HG03565 (cell line): ENCODE data around the gene UBE2G1.
"Not testable (repeated sequence)": the region's sequence is repeated elsewhere in the genome, so short reads cannot be mapped to it uniquely, and the experiment has no call there.

ENCODE experiments used
- ATAC-seq: cut with Tn5 transposase; IDR thresholded peaks from one replicate; pipeline ENCODE4 v1.9.1; 2021; ENCODE audit warnings: mild to moderate bottlenecking, moderate library complexity; ENCODE audit not compliant: unreplicated experiment

The UBE2G1 gene, protein sequence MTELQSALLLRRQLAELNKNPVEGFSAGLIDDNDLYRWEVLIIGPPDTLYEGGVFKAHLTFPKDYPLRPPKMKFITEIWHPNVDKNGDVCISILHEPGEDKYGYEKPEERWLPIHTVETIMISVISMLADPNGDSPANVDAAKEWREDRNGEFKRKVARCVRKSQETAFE

DNA sequence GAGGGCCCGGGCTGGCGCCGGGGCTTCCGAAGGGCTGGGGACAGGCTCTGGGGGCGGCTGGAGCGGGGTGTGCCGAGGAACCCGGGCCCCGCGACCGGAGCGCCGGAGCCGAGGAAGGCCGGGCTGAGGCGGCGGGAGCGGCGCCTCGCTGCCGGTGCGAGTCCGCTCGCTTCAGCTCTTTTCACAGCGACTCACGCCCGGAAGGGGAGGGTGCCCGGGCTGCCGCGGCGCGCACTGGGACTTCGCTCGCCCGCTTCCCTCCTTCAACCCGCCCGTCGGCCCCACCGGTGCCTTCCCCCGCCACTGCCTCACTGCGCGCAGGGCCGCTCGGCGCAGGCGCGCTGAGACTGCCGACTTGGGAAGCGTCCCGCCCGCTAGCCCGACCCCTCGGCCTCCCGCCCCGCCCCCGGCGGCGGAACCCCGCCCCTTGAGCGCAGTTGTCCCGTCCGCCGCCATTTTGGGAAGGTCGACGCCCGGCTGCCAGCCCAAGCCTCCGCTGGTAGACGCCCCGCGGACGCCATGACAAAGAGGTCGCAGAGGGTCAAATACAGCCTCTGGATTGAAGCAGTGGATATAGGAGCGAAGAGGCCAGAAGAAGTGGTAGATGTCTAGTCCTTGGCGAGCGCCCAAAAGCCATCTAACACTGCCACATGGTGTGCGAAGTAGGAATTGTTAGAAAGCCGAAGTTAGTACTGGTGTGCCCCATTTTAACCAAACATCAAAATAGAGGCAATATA lies at the start of gene UBE2G1:
Gene UBE2G1, minus strand, starts transcription at position 349 of the 737 bp plus-strand sequence. CDS start 359 bp downstream, outside the sequence.
- ATAC-seq: peak; percentile 62

DNA sequence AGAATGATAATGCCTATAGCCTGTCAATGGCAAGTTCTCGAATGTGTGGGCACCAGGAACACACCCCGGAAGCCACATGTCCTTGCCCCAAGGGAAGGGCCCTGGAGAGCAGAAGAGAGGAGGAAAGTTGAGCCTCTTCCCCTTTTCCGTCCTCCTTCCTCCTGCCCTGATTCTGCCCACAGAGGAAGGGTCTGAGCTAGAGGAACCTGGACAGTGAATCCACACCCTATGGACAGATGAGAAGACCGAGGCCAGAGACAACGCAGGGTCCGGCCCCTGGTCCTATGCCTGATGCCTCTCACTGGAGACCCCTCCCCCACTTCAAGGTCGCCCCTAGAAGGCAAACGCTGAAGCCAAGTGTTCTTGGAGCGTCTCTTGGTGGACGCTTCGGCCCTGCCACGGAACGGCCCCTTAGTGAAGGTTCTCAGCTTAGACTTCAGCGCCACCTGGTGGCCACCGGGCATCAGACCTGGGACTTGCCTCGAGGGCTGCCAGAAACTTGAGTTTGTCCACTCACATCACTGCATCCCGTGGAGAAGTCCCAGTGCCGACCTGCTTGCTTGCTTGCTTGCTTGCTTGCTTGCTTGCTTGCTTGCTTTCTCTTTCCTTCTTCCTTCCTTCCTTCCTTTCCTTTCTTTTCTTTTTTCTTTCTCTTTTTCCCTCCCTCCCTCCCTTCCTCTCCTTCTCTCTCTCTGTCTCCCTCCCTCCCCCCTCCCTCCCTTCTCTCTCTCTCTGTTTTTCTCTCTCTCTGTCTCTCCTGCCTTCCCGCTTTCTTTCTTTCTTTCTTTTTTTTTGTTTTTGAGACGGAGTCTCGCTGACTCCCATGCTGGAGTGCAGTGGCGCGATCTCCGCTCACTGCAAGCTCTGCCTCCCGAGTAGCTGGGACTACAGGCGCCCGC lies 46.7 kb upstream of the UBE2G1 start:
- peak; percentile 60 for ATAC-seq

DNA sequence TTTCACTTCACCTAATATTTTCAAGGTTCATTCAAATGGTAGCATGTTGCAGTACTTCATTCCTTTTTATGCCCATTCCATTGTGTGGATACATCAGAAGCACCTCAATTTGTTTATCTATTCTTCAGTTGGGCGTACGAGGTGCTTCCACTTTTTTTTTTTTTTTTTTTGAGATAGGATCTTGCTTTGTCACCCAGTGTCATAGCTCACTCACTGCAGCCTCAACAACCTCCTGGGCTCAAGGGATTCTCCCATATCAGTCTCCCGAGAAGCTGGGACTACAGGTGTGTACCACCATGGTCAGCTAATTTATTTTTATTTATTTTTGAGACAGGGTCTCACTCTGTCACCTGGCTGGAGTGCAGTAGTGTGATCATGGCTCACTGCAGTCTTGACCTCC lies 44.7 kb upstream of the UBE2G1 start:
- no peak for ATAC-seq

DNA sequence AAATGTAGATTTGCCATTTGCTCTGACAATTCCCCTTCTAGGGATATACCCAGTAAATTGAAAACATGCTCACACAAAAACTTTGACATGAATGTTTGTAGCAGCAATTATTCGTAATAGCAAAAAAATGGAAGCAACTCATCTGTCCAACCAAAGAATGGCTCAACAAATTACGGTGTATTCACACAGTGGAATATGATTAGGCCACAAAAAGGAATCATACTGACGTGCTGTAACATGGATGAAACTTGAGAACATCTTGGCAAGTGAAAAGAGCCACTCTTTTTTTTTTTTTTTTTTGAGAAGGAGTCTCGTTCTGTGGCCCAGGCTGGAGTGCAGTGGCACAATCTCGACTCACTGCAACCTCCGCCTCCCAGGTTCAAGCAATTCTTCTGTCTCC lies 43.2 kb upstream of the UBE2G1 start:
- no peak for ATAC-seq

DNA sequence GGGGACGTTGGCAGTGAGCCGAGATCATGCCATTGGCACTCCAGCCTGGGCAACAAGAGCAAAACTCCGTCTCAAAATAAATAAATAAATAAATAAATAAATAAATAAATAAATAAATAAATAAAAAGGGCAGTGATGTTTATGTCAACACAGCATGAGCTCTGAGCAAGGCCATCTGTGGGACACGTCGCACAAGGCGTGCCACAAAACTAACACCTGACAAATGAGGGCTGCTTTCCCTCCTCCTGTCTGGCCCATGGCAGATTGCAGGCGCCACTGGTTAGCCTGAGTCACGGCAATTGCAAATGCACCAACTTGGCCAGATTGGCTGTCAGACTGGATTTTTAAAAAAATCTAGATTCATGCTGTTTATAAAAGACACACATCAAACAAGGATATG lies 41.4 kb upstream of the UBE2G1 start:
- ATAC-seq: no peak

DNA sequence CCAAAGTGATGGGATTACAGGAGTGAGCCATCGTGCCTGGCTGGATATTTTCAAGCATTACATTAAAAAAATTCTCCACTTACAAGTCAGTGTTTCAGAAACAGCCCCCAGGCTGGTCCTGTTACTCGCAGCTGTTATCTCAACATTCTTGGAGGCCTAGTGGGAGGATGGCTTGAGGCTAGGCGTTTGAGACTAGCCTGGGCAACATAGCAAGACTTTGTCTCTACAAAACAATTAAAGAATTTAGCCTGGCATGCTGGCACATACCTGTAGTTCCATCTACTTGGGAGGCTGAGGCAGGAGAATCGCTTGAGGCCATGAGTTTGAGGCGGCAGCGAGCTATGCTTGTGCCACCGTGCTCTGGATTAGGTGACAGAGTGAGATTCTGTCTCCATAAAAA lies 40.7 kb upstream of the UBE2G1 start:
- ATAC-seq: no peak

DNA sequence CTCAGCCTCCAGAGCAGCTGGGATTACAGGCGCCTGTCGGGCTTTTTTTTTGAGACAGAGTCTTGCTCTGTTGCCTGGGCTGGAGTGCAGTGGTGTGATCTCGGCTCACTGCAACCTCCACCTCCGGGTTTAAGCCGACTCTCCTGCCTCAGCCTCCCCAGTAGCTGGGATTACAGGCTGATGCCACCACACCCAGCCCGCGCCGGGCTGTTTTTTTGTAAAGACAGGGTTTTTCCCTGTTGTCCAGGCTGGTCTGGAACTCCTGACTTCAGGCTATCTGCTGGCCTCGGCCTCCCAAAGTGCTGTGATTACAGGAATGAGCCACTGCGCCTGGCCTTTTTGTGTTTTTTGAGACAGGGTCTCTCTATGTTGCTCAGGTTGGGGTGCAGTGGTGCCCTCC lies 39.9 kb upstream of the UBE2G1 start:
- ATAC-seq: no peak

DNA sequence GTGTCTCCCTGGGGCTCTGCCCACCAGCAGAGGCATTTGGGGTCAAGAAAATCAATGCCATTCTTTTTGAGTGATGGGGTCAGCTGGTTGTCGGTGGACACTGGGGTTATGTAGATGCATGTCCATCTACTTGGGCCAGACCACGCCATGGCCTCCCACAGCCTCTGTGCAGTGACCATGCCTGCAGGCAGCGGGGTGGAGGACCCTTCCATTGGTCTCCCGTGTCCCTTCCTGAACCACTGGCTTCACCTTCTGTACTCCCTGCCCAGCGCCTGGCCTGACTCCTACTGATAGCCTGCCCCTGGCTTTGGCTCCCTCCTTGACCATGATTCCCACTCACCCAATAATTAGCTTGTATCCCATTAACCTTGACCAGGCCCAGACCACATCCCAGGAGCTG lies 39.2 kb upstream of the UBE2G1 start:
- no peak for ATAC-seq

DNA sequence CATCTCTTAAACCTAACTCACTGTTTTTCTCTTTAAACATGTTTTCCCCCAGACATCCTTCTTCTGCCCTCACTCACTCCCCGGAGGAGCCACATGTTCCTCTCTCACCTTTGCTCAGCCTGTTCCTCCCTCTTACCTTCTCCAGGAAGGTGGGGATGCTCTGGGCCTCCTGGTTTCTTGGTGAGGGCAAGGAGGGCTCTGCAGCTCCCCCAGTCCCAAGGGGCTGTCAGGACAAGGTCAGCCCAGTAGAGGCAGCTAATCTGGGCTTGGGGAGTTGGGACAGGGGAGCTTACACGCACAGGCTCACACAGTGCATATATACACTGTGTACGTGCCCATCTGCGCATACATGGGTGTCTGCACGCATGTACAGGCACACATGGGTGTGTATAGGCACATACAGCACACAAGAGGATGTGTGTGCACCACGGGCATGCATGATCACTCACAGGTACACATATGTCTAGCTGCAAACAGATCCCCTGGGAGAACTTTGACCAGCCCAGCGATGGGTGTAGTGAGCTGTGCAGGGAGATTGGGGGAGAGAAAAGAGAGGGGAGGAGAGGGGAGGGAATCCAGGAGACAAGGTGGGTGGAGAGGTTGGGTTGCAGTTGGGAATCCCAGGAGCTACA lies 38.7 kb upstream of the UBE2G1 start:
- no peak for ATAC-seq

DNA sequence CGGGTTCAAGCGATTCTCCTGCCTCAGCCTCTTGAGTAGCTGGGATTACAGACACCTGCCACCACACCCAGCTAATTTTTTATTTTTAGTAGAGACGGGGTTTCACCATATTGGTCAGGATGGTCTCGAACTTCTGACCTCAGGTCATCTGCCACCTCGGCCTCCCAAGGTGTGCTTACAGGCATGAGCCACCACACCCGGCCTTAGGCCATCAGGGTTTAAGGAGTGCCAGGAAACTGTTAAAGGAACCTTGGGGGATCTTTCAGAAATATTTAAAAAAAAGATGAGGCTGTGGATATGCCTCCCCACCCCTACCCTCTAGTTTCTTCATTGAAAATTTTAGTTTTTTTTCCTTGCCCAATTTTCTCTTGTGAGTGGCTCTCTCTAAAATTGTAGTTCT lies 31.4 kb upstream of the UBE2G1 start:
- ATAC-seq: no peak

DNA sequence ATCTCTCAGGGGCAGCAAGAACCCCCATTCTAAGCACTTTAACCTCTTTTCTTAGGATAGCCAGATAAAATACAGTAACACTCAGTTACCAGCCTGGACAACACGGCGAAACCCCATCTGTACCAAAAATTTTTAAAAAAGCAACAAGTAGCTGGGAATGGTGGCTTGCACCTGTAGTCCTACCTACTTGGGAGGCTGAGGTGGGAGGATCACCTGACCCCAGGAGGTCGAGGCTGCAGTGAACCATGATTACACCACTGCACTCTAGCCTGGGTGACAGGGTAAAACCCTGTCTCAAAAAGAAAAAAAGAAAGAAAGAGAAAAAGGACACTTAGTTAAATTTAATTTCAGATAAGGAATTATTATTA lies 28.6 kb upstream of the UBE2G1 start:
- ATAC-seq: no peak

DNA sequence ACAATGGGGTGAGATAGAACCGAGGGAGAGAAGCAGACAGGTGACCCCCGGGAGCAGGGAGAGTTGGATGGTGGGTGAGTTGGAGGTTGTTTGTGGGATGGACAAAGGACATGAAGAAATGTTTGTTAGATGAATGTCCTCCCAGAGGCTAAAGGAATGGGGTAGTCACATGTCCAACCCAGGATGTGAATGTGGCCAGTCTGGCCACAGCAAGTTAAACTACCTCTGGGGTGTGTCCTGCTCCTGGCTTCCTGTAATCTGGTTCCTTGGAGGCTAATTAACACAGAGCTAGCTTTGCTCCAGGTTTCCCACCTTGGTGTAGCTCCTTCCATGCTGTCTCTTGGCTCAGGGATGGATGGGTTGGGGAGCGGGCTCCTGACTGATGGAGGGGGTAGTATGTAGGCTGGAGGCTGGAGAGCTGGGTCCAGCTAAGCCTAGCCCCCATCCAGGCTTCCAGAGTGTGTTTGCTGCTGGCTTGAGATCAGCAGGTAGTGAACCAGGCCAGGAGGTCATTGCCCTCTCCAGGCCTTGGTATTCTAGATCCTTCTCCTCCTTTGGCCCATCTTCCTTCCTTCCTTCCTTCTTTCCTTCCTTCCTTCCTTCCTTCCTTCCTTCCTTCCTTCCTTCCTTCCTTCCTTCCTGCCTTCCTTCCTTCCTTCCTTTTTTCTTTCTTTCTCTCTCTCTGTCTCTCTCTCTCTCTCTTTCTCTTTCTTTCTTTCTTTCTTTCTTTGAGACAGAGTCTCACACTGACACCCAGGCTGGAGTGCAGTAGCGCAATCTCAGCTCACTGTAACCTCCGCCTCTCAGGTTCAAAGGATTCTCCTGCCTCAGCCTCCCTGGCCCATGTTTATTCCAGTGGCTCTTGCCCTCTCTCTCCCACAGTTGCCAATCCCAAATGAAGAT lies 28.0 kb upstream of the UBE2G1 start:
- no peak for ATAC-seq

DNA sequence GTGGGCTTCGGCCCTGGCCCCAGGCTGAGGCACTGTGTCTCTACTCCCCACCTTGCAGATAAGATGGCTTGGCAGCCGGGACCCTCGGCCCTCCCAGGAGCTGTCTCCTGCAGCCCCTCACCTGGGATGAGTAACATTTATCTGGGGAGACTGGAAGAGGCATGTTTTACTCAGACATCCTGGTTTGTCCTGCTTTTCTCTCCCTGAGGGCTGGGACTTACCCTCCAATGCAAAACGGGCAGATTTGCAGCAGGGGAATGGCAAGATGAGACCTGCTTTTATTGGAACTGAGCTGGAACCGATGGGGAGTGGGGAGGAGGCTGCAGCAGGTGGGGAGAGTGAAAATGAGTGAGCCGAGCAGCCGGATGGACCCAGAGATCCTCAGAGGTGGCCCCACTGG lies 27.3 kb upstream of the UBE2G1 start:
- no peak for ATAC-seq

DNA sequence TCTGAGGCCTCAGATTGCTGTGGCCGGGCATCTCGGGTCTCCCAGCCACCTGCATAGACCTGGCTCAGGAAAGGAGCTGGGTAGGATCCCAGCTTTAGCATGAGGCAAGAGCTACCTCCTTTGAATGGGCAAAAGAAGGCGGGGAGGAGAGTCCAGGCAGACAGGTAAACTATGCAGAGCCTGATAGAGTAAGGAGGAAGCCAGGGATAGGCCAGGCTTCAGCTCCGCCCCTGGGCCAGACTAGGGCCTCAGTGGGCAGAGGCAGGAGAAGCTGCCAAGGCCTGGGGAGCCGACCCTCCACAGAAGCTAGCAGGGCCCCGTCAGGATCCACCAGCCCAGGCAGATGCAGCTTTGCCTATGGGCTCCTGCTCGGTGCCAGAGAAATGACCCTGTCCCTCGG lies 22.6 kb upstream of the UBE2G1 start:
- ATAC-seq: no peak

DNA sequence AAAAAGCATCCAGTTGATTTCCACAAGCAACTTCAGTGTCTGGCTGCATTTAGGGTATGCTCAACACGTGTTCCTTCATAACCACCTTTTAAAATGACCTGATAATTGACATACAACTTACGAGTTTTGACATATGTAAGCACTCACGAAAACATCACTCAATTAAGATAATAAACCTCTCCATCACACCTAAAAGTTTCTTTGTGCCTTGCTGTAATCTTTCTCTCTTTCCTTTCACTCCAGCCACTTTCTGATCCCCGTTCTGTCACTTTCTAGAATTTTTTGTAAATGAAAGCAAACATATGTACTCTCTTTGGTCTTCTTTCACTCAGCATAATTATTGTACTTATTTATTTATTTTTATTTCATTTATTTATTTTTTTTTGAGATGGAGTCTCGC lies 20.7 kb upstream of the UBE2G1 start:
- ATAC-seq: no peak

DNA sequence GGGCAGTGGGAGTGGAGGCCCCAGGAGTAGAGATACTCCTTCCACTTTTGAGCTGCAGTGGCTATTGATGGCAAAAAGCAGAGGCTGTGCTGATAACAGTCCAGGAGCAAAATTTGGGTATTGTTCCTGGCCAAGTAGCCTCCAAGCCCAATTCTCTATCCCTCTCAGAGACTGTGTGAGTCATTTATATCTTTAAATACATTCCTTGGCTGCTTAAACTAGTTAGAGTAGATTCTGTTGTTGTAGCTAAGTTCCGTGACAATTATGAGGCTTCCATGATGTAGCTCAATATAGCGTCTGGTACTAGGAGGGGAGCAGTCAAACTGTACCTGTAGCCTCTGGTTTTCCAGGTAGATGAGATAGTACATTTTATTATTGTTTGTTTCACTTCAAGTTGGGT lies 19.9 kb upstream of the UBE2G1 start:
- ATAC-seq: no peak

DNA sequence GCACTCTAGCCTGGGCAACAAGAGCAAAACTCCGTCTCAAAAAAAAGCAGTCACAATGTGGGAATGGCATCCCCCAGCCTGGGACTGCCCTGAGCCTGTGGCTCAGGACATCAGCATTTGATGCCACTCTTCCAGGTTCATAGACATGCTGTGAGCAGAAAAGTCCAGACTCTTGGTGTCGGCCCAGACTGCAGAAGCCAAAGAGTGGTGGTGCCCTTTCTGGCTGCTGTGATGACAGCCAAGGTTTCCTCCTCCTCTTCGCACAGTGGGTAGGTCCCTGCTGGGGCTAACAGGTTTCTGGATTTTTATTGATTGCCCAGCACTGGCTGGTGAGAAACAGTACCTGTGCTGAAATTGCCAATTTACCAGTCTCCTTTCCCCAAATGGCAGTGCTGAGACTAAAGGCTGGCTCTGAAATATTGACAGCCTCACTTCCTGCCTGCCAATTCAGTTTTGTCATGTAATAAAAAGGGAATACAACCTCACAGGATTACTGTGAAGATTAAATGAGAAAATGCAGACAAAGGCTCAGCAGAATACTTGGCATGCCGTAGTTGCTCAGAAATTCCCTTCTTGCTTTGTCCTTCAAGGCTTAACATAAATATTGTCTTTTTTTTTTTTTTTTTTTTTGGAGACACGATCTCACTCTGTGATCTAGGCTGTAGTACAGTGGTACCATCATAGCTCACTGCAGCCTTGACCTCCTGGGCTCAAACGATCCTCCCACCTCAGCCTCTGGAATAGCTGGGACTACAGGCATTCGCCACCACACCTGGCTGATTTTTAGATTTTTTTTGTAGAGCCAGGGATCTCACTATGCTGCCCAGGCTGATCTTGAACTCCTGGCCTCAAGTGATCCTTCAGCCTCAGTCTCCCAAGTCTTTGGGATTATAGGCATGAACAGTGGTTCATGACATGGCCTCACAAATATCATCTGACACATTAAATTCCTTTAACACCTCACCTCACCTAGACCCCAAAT lies 15.5 kb upstream of the UBE2G1 start:
- ATAC-seq: no peak

DNA sequence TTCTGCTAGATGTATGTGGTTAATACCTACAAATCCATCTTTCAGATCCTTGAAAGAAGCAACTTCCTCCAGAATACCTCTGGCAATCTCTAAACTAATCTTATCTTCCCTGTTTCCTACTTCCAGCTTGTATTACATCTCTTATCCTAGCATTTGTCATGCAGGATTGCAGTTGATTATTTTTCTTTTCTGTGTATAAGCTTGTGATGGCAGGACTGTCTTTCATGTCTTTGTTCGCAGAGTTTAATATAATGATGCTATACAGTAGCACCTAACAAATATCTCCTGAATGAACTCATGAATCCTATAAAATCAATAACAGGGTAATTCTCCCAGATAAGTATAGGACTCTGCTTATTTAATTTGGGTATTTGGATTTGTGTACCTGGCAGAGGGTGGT lies 12.2 kb upstream of the UBE2G1 start:
- ATAC-seq: no peak

DNA sequence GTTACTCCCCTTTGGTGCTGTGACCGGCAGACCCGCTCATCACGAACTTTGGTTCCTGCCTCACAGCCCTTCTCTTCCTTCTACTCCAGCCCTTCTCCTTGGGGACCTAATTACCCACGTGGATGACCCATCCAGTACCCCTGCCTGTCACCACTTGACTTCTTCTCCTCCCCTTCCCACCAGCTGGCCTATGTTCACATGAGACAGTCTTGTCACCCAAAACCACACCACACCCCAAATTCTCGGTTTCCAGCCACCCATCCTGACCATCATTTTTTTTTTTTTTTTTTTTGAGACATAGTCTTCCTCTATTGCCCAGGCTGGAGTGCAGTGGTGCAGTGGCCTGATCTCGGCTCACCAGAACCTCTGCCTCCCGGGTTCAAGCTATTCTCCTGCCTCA lies 10.8 kb upstream of the UBE2G1 start:
- ATAC-seq: not testable (repeated sequence)
